GM06990 (cell line): ENCODE results near the gene MOB3C.

Experiments used
- DNase-seq: peaks from one replicate; pipeline ENCODE4 v3.0.0-alpha.2; 2011; ENCODE audit not compliant: insufficient read length; ENCODE audit errors: extremely low read depth
- H3K27me3 ChIP-seq: replicated peaks from 2 replicates; pipeline ENCODE4 v1.6.0; 2011; ENCODE audit warnings: low read length; ENCODE audit not compliant: control insufficient read depth, insufficient read depth
- H3K36me3 ChIP-seq: 2 replicates; pipeline ENCODE4 v1.5.1; 2011; ENCODE audit warnings: low read length; ENCODE audit not compliant: control insufficient read depth, insufficient read depth
- H3K4me3 ChIP-seq: replicated peaks from 2 replicates; pipeline ENCODE4 v1.5.1; 2011; ENCODE audit warnings: low read depth, mild to moderate bottlenecking, control low read depth, low read length
- CTCF ChIP-seq: IDR thresholded peaks from 2 replicates; pipeline ENCODE4 v1.5.1; 2011; ENCODE audit warnings: low read length, control low read depth, mild to moderate bottlenecking, inconsistent platforms; ENCODE audit not compliant: insufficient read depth, poor library complexity, severe bottlenecking

Gene MOB3C

GRCh38 chr1:46575778-46576177 lies 40.8 kb downstream of the MOB3C start:
- TF ChIP-seq CTCF = no peak
- no peak for DNase-seq
- Histone ChIP-seq H3K4me3 (no peak overlapping the region), H3K36me3 (peaks cover 13% of the 10 kb centered on the region), H3K27me3 (no peaks in the 10 kb centered on the region)

GRCh38 chr1:46575300-46575699 lies 41.3 kb downstream of the MOB3C start:
- no peak for DNase-seq
- H3K36me3 ChIP-seq = peaks cover 10% of the 10 kb centered on the region
- H3K27me3 ChIP-seq = no peaks in the 10 kb centered on the region
- no peak overlapping the region for H3K4me3 ChIP-seq
- no peak for TF ChIP-seq CTCF

DNA sequence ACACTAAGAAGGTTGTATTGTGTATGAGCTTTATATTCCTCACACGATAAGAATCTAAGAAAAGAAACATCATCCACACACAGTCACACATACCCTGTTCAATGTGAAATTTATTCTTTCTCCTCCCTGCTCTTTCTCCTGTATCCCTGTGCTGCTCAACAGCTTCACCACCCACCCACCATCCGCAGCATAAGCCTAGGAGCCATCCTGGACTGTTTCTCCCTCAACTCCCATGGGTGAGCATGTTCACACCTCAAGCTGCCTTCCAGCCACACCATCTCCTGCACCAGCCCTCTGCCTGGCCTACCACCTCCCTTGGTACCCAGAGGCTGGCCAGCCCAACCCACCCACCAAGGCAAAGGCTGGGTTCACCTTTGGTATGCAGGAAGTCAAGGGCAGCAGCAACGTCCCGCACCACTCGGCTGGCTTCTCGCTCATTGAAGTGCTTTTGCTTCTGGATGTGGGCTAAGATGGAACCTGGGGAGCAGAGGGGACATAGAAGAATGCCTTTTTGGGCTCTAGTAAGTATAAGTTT lies 44.9 kb downstream of the MOB3C start:
- no peak for DNase-seq
- peaks cover 2% of the 10 kb centered on the region for H3K36me3 ChIP-seq
- H3K27me3 ChIP-seq = no peaks in the 10 kb centered on the region
- no peak for TF ChIP-seq CTCF
- no peak overlapping the region for H3K4me3 ChIP-seq

GRCh38 chr1:46569884-46570725 lies 46.5 kb downstream of the MOB3C start:
- no peak for TF ChIP-seq CTCF
- Histone ChIP-seq H3K4me3 (no peak overlapping the region), H3K27me3 (no peaks in the 10 kb centered on the region), H3K36me3 (peaks cover 2% of the 10 kb centered on the region)
- no peak for DNase-seq

DNA sequence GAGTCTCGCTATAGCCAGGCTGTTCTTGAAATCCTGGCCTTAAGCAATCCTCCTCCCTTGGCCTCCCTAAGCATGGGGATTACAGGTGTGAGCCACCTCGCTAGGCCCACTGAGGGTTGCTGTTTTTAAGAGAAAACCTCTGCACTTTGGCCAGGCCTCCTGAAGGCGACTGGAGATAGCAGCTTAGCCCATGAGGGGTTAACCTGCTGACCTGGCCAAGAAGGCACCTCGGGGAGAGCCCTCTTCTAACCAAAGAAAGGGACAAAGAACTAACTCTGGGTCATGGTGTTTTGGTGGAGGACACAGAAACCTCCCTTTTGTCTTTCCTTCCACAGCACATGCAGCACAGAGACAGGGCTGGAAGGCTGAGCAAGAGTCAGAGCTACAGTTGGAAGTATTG lies 47.5 kb downstream of the MOB3C start:
- no peak for DNase-seq
- peaks cover under 1% of the 10 kb centered on the region for H3K36me3 ChIP-seq
- H3K4me3 ChIP-seq = no peak overlapping the region
- H3K27me3 ChIP-seq = no peaks in the 10 kb centered on the region
- TF ChIP-seq CTCF = no peak
